Left forelimb (tissue), 1 donor: ENCODE results near the gene PIGZ.

Experiments used
- DNase-seq: peaks from one replicate; pipeline ENCODE4 v3.0.0-alpha.2; 2018; ENCODE audit warnings: low spot score

The PIGZ gene

DNA sequence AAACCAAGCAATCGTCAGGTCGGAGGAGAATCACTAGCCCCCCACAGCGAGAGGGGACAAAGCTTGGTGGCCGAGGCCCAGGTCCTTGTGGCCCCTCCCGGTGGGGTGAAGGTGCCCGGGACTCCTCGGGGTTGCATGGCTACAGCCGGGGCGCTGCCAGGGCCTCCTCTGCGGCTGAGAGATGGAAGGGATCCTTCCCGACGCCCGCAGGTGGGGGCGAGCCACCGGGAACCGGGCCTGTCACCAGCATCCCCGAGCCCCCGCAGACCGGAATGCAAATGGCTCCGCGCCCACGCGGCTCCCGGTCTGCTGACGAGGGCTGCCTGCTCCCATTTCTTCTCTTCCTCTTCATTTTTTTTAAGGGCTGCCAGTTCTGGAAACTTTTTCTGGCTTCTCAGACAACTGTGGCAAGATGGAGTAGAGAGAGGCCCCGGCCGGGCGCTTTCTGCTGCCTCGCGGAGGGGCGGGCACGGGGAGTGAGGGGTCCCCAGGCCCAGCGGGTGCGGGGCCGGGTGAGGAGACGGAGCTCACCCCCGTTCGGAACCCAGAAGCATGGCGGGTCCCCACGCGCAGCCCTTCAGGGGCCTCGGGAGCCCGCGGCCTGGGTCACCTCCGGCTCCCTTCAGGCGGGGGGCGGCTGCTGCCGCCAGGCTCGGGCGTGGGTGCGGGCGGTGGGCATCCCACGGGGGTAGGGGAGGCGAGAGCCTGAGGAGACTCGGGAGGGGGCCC, 33.5 kb upstream of the PIGZ start:
- peak; percentile 76 for DNase-seq

DNA sequence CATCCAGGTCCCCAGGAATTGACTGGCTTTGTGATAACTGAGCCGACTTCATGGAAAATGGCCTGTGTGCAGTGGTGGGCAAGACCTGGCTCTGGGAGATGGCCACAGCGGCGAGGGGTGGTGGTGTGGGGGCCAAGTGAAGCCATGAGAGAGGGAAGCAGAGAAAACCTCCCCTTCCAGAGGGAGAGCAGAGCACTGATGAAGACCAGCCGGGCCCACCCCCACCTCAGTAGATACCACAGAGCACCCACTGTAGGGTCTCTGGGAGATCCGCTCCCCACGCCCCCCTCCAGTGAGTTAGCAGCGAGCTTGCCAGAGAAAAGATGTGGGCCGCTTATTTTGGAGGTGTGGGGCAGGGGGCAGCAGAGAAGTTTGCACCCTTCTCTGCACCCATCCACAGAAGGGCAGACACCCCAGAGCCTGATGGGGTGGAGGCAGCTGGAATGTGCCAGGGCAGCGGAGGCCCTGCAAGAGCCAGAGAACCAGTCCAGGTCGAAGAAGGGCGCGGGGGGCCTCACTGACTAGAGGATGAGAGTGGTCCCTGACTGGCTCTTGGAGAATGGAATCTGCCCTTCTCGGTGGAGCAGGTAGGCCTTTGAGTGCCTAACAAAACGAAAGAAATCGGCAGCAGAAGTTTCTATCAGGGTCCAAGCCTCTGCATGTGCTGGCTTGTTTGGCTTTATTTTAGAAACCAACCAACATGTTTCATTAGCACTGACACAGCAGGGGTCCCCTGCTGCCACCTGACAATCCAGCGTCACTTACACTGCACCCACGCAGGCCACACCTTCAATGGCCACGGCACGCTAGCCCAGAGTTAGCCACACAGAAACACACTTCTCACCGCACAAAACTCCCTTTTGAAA, 32.7 kb upstream of the PIGZ start:
- peak; percentile 59 for DNase-seq

- peak; percentile 36 for DNase-seq
Observed at GRCh38 chr3:197000211-197000610, 31.6 kb upstream of the PIGZ start.

DNA sequence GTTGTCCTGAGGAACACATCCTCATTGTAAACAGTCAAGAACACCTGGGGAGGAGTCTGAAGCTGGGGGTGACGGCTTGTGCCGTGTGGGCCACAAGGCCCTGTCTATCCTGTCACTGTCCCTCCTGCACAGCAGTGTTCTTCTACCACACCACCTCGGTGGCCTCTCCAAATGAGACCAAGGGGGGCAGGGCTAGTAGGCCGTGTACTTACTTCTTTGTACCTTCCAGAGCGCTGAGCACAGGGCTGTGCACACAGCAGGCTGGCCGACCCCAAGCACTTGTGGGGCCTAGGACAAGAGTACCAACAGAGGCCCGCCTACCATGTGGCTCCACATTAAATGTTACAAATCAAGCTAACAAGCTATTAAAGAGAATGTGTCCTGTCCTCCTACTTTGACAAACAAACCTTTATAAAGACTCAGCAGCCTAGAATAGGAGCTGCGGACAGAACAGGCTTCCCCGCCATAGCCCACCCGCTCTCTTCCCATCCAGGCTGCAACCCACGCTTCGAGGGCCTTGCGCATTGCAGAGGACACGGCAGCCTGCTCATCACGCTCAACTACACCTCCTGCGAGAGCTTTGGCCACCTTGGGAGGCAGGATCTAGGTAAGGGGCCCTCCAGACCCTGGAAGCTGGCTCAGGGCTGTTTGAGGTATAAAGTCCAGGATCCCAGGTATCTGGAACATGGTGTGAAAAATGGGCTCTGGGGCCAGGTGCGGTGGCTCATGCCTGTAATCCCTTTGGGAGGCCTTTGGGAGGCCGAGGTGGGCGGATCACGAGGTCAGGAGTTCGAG, 30.5 kb upstream of the PIGZ start:
- peak; percentile 44 for DNase-seq

- DNase-seq, result peak; percentile 60
Observed at GRCh38 chr3:196997311-196997710, 28.7 kb upstream of the PIGZ start.

- DNase-seq, result peak; percentile 57
Observed at GRCh38 chr3:196996454-196997265, 28.0 kb upstream of the PIGZ start.

DNA sequence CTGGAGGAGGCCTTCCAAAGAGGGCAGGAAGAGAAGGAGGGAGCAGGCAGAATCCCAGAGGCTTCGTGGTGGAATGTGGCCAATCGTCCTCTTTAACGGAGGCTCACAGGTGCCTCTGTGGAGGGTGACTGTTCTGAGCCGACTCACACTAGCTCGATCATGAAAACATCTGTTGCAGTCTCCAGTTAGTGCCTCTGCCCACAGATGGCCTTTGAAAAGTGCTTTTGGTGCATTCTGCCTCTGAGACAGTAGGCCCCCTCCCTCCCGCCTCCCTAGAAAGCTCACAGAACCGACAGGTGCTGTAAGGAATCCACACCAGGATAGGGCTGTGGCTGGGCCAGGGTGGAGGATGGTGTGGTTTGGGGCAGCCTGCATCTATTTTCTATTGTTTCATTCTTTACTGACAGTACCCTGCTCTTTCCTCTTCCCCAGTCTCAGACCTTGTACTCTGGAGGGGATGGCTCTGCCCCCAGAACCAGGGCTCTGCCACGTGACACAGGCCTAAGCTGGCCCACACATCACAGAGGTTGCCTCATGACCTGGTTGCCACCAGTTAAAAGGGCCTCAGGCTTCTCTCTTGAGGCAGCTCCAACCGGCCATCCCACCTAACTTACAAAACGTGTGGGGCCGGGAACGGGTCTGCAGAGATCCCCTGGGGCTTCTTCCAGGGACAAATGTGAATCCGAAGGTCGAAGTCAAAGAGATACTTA, 27.2 kb upstream of the PIGZ start:
- peak; percentile 53 for DNase-seq

GRCh38 chr3:196995027-196995426, 26.4 kb upstream of the PIGZ start:
- peak; percentile 22 for DNase-seq

DNA sequence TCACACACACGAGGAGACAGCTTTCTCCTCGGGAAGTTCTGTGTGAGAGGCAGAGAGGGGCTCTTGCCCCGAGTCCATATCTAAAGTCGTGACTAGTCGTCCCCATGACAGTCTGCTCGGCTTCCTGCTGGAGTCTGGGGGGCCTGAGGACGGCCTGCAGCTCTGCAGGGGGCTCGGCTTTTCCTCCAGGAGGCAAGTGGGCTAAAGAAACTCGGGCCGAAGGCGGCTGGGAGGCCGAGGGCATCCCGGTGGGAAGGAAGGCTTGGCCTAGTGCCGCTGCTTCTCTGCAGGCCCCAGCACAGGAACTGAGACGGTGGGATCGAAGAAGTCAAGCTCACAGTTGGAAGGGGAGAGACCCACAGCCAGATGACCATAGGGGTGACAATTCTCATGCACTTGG, 25.4 kb upstream of the PIGZ start:
- DNase-seq, result peak; percentile 42

DNA sequence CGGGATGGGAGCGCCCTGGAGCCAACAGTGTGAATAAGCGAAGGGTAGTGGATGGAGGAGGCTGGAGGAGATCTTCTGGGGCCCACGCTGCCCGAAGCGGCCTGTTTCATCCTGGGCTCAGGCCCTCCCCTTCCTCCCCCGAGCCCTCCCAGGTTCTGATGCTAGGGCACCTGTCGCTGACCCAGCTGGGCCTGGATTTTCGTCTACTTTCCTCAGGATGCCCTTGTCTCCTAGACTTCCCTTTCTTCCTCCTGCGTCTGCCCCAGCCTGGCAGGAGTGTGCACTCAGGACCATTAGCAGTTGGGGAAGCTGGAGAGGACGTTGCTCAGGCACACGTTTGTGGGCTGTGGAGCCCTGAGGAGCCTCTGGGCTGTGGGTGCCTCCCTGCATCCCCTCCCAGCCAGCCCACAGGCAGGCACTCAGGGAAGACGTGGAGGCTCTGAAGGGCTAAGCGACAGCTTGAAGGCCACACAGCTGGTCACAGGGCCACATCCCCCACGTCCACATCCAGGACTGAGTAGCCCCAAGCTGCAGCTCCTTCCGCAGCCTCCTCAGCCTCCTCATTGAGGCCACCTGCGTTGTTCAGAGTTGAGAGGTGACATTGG, 23.9 kb upstream of the PIGZ start:
- DNase-seq, result peak; percentile 34

GRCh38 chr3:196991581-196992460, 23.2 kb upstream of the PIGZ start:
- peak; percentile 62 for DNase-seq

DNA sequence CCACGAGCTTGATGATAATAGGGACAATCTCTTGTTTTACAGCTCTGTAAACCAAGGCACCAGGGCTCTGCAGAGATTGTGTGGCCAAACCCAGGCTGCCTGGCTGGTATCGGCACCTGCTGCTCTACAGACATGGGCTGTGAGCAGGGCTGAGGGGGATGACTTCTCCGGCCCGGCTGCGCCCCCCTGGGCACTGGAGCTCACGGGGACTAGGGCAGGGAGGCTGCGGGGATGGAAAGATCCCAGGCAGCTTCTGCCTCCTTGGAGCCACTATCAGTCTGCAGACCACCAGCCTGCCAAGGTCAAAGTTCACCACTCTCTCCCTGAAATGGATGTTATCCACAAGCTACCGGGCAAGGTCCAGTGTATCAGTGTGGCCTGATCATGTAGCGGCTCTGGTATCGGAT, 22.0 kb upstream of the PIGZ start:
- peak; percentile 55 for DNase-seq

- peak; percentile 51 for DNase-seq
Observed at GRCh38 chr3:196989721-196990262, 21.2 kb upstream of the PIGZ start.

DNA sequence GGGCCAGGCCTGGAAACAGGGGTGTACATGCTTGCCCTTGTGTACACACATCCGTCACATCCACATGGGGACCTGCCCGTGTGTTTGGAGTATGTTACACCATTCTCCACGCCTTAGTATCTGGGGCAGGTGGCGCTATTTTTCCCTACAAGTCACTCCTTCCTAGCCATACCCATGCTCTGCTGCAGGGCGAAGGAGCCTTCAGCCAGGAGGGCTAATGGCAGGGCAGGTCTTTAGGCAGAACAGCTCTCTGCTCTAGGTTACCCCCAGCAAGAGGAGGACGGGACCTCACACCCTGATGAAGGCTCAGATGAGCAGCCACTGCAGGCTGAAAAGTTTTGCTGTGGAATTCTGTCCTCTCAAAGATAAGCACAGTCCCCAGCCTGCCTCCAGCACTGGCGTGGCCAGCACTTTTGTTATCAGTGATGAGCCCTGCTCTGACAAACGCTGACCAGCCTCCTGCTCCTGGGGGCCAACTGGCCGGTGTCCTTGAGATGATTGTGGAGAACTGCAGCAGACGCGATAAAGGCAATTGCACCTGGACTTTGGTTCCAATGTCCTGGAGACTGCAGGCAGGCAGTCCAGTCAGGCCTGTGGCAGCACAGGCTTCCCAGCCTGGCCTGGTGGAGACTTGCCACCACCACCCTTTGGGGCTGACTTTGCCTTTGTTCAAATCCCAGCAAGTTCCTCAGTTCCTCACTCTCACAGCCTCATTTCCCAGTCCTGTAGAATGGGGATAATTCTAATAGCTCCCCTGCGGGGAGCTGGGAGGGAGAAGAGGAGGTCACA, 19.8 kb upstream of the PIGZ start:
- DNase-seq, result peak; percentile 53

GRCh38 chr3:196987022-196987421, 18.4 kb upstream of the PIGZ start:
- DNase-seq, result peak; percentile 12

GRCh38 chr3:196985954-196986885, 17.6 kb upstream of the PIGZ start:
- peak; percentile 17 for DNase-seq

DNA sequence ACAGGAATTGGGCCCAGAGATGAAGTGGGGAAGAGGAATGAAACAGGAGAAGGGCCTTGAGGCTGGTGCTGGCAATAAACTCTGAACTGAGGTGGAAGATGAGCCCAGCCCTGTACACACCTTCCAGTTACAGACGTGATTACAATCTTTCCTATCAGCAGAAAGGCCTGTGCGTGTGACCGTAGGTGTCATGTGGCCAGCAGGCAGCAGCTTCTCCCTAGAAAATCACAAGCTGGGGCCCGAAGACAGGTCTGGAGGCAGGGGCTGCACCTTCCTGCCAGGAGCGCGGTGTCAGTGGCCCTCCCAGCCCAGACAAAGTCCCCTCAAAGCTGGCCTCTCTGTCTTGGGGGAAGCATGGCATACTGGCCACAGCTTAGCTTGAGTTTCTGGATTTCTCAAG, 16.7 kb upstream of the PIGZ start:
- DNase-seq, result peak; percentile 36
